ENCODE data around the gene PARD6G.
A peak's percentile ranks its signal among the peaks of the same experiment; 100 is the strongest.
"Not testable (repeated sequence)": the region's sequence is repeated elsewhere in the genome, so short reads cannot be mapped to it uniquely, and the experiment has no call there.

The PARD6G gene

GRCh38 chr18:80241919-80242777 is 5.2 kb downstream of the PARD6G start:
- DNase-seq = no peak

DNA sequence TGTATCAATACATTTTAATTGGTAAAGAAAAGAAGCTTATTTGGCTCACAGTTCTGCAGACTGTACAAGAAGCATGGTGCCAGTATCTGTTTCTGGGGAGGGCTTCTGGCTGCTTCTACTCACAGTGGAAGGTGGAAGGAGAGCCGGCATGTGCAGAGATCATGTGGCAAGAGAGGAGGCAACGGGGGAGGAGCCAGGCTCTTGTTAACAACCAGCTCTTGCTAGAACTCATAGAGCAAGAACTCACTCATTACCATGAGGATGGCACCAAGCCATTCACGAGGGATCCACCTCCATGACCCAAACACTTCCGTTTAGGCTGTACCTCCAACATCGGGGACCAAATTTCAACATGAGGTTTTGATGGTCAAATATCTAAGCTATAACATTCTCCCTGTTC is 7.5 kb downstream of the PARD6G start:
- DNase-seq = no peak

GRCh38 chr18:80238651-80239260 is 8.6 kb downstream of the PARD6G start:
- no peak for DNase-seq

- not testable (repeated sequence) for DNase-seq
Observed at GRCh38 chr18:80237519-80237918, 9.8 kb downstream of the PARD6G start.

- DNase-seq = no peak
Observed at GRCh38 chr18:80234398-80234797, 12.9 kb downstream of the PARD6G start.

- no peak for DNase-seq
Observed at GRCh38 chr18:80233899-80234298, 13.4 kb downstream of the PARD6G start.

- DNase-seq = peak in 1 of 2 experiments; percentile 27
Observed at GRCh38 chr18:80233201-80233835, 14.0 kb downstream of the PARD6G start.

- no peak for DNase-seq
Observed at GRCh38 chr18:80232710-80233109, 14.6 kb downstream of the PARD6G start.

DNA sequence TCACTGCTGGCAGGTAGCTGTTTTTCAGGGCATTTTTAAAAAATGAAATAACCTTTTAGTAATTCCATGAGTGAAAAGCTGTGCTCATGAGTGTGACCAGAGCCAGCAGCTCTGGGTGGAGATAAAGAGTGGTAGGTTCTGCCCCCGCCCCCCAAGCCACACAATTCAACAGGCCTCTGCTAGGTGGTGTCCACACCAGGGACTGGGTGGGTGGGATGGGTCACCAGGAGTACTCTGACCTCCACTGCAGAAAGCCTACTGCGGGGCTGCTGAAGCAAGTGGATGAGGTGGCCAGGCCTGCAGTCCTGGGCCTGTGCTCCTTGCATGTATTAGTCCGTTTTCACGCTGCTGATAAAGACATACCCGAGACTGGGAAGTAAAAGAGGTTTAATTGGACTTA is 15.3 kb downstream of the PARD6G start:
- no peak for DNase-seq

GRCh38 chr18:80231616-80232015 is 15.7 kb downstream of the PARD6G start:
- DNase-seq = no peak

GRCh38 chr18:80231151-80231550 is 16.2 kb downstream of the PARD6G start:
- no peak for DNase-seq

DNA sequence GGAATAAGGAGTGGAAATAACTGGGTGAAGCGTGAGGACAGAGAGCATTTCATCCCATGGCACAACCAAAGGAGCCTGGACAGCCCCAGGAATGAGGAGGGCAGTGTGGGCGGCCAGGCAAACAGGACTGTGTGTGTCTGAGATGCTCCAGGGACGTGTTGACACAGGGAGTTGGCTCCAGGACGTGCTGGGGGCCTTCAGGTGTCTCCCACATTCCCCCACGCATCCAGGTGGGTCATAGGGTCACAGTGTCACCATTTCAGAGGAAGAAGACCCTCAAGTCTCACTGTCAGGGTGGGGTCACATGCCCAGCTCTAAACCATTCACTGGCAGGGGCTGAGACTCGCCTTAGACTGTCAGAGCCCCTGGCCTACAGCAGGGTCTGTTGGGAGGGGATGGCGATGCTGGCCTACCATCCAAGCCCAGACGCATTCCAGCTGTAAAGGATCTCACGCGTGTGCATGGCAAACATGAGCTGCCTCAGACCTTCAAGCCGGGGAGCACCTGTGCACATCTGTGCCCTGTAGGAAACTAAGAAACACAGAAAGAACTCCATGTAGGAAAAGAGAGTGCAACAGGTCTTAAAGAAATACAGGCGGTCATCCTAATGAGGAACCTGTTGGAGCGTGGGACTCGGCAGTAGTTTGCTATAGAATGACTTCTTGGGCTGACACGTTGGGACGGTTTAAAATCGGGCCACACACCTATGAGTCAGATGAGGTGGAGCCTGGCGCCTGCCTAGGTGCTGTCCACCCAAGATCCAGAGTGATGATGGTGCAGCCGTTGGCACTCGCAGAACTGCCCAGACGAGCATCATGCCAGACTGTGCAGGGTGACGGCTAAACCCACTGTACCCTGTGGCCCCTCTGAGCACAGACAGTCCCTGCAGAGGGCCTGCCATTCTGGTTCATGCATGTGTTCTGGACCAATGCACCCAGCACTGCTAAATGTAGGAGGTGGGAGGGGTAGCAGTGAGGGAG is 17.3 kb downstream of the PARD6G start:
- DNase-seq = no peak

DNA sequence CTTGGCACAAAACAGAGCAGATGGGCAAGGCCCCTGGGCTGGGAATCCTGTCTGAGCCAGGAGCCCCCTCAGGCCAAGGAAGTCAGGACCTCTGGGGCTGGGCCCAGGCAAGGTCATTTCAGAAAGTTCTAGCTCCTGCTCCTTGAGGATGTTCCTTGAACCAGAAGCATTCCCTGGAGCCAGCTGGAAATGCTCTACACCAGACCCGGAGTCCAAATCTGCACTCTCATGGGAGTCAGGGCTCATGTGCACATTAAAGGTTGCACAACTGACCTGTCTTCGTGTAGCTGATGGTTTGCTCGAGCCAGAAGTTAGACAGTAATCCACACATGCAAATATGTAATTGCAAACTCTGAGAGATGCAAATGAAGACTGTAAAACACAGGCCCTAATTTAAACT is 18.0 kb downstream of the PARD6G start:
- peak; percentile 84 to 85 for DNase-seq

- DNase-seq = no peak
Observed at GRCh38 chr18:80228051-80228848, 19.1 kb downstream of the PARD6G start.

DNA sequence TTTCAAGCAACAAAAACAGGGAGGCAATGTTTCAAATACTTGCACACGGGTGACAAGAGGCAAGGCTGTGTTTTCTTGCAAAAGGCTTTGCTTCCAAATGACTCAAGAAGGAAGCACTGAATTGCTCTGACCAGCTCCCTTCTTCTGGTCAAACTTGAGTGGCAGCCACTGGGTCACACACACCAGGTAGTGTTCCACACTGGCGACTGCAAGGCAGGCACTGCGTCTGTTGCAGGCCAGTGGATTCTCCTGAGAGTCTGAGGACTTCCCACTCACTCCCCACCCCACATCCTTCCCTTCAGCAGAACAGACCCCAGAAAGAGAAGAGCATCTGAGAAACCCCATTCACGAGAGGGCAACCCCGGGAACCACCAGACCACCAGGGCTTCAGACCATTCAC is 19.8 kb downstream of the PARD6G start:
- no peak for DNase-seq

GRCh38 chr18:80225685-80226084 is 21.6 kb downstream of the PARD6G start:
- no peak for DNase-seq

DNA sequence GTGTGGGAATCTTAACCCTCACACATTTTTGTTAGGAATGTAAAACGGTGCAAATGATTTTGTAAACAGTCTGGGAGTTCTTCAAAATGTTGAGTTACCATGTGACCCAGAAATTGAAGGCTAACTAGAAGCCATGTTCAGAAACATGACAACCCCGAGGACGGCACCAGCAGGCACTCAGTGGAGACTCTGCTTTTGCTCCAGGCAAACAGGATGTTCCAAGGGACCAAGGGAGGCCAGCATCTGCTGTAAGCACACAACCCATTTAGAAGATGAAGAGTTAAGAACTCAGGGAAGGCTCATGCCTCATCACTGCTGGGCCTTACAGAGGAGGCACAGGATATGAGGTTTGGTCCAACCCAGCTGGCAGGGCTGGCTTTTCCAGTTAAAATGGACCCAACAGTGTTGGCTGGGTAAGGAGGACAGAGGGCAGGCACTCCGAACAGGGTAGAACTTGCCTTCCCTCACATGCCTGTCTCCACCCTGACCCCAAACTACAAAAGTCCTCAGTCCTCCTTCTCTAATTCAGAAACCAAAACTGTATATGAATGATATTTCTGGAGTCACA is 23.6 kb downstream of the PARD6G start:
- DNase-seq = no peak

DNA sequence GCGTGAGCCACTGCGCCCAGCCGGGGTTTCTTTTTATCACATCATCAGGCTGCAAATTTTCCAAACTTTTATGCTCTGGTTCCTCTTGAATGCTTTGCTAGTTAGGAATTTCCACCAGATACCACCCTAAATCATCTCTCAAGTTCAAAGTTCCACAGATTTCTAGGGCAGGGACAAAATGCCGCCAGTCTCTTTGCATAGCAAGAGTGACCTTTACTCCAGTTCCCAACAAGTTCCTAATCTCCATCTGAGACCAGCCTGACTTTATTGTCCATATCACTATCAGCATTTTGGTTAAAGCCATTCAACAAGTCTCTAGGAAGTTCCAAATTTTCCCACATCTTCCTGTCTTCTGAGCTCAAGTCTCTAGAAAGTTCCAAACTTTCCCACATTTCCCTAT is 27.8 kb downstream of the PARD6G start:
- not testable (repeated sequence) for DNase-seq

- no peak for DNase-seq
Observed at GRCh38 chr18:80218341-80219227, 28.7 kb downstream of the PARD6G start.

- DNase-seq = no peak
Observed at GRCh38 chr18:80213182-80213581, 34.1 kb downstream of the PARD6G start.

All from NCI-H526 (cell line).